K562 (cell line): ENCODE results near the gene ZFAND6. TPM values are rescaled to one million over a fixed set of nuclear protein-coding genes. Genes with fewer than 3 reads are reported as not detected.

Experiments
- ATAC-seq: fragments of 200-7000 bp; cut with Tn5 transposase; 3 replicates; pipeline ENCODE4 v1.9.1; 2020; ENCODE audit warnings: moderate library complexity
- BruUV-seq: library from RNA; stranded (reverse); fragments of 400-500 nt; replicated peaks from 2 replicates; lab custom pipeline; 2021; lab: Mats Ljungman, UMichigan
- CTCF ChIA-PET: fragments of 300-600 bp; formaldehyde crosslinking; extraction: SDS; loops from one replicate; lab custom pipeline; 2021; ENCODE audit warnings: low intra/inter-chr PET ratio; lab: Yijun Ruan, JAX
- POLR2A ChIA-PET: fragments of 300-600, 350-650 bp; sonication (Branson Sonifier 250); formaldehyde crosslinking; extraction: SDS; loops from one replicate; lab custom pipeline; 2021; ENCODE audit warnings: antibody characterized with exemption, inconsistent platforms; lab: Yijun Ruan, JAX
- DNase-seq, 4 experiments: peaks; one replicate each; pipeline versions ENCODE4 v3.0.0 to v3.0.0-alpha.2; 2011 to 2018; ENCODE audit warnings: low spot score in 3 of 4, mixed read lengths in 3 of 4; ENCODE audit errors: extremely low read depth in 1 of 4
- FAIRE-seq: peaks from 2 replicates; lab custom pipeline; 2011; peaks lifted over from hg19 to GRCh38; lab: Jason Lieb, UNC
- H2AFZ ChIP-seq: 2 replicates; pipeline ENCODE4 v1.6.0; 2011; ENCODE audit warnings: low read depth, low read length, control low read depth, inconsistent platforms
- H3K27ac ChIP-seq: fragments of 200-600 bp; 3 replicates; pipeline ENCODE4 v1.8.0; 2011; ENCODE audit warnings: low read depth, mild to moderate bottlenecking, control low read depth, inconsistent platforms, low read length, moderate library complexity, mixed read lengths; ENCODE audit errors: extremely low read depth
- H3K27me3 ChIP-seq, 2 experiments: fragments of 300-600 bp in 1 of 2; 2 replicates in 1 of 2; 3 replicates in 1 of 2; pipeline versions ENCODE4 v1.6.0 to v1.8.0; 2011; ENCODE audit warnings: inconsistent platforms in 2 of 2, low read length in 2 of 2, mild to moderate bottlenecking in 1 of 2, mixed read lengths in 1 of 2, moderate library complexity in 1 of 2; ENCODE audit not compliant: control insufficient read depth in 2 of 2, insufficient read depth in 2 of 2
- H3K36me3 ChIP-seq: fragments of 300-600 bp; 3 replicates; pipeline ENCODE4 v1.8.0; 2011; ENCODE audit warnings: mild to moderate bottlenecking, low read length, inconsistent platforms; ENCODE audit not compliant: control insufficient read depth, insufficient read depth
- H3K4me1 ChIP-seq, 2 experiments: fragments of 200-600 bp in 1 of 2; replicated peaks in 1 of 2; 2 replicates in 1 of 2; 3 replicates in 1 of 2; pipeline versions ENCODE4 v1.5.1 to v1.8.0; 2011; ENCODE audit warnings: inconsistent platforms in 2 of 2, low read length in 2 of 2, mild to moderate bottlenecking in 1 of 2, mixed read lengths in 1 of 2, moderate library complexity in 1 of 2; ENCODE audit not compliant: control insufficient read depth in 2 of 2, insufficient read depth in 2 of 2
- H3K4me2 ChIP-seq: 2 replicates; pipeline ENCODE4 v1.6.1; 2011; ENCODE audit warnings: low read length, control low read depth, inconsistent platforms, mixed read lengths; ENCODE audit not compliant: insufficient read depth
- H3K4me3 ChIP-seq: fragments of 200-600 bp; sonication (generic), shearing (Covaris generic); 2 replicates; pipeline ENCODE4 v1.5.1; 2016; ENCODE audit warnings: control low read depth, inconsistent platforms
- H3K79me2 ChIP-seq: fragments of 200-600 bp; 3 replicates; pipeline ENCODE4 v1.8.0; 2011; ENCODE audit warnings: low read length, inconsistent platforms; ENCODE audit not compliant: control insufficient read depth, insufficient read depth
- H3K9ac ChIP-seq, 2 experiments: 2 replicates each; pipeline versions ENCODE4 v1.6.0 to v1.6.1; 2011; ENCODE audit warnings: low read depth in 2 of 2, low read length in 2 of 2, control low read depth in 1 of 2, inconsistent platforms in 1 of 2, mild to moderate bottlenecking in 1 of 2, mixed read lengths in 1 of 2; ENCODE audit not compliant: insufficient read depth in 1 of 2
- H3K9me1 ChIP-seq: one replicate; pipeline ENCODE4 v1.6.0; 2011; ENCODE audit warnings: inconsistent platforms, mild to moderate bottlenecking, low read length, moderate library complexity; ENCODE audit not compliant: control insufficient read depth, insufficient read depth
- H3K9me3 ChIP-seq: replicated peaks from 2 replicates; pipeline ENCODE4 v1.5.1; 2011; ENCODE audit warnings: low read depth, low read length, inconsistent platforms; ENCODE audit not compliant: control insufficient read depth, insufficient read depth
- H4K20me1 ChIP-seq: replicated peaks from 2 replicates; pipeline ENCODE4 v1.6.1; 2011; ENCODE audit warnings: low read length, inconsistent platforms, mixed read lengths; ENCODE audit not compliant: control insufficient read depth, insufficient read depth
- CBFA2T3 ChIP-seq: fragments of 450-650 bp; IDR thresholded peaks from 2 replicates; pipeline ENCODE4 v1.6.1; 2017
- HES1 ChIP-seq: fragments of 450-650 bp; IDR thresholded peaks from 2 replicates; pipeline ENCODE4 v1.6.1; 2016; ENCODE audit warnings: low read depth, mild to moderate bottlenecking, moderate library complexity
- TGIF2 ChIP-seq: sonication (generic); formaldehyde crosslinking; IDR thresholded peaks from 2 replicates; pipeline ENCODE4 v1.8.1; 2022; ENCODE audit warnings: mild to moderate bottlenecking, missing genetic modification reagents, moderate library complexity
- XRCC5 ChIP-seq: fragments of 200-400 bp; formaldehyde crosslinking; IDR thresholded peaks from 2 replicates; pipeline ENCODE4 v1.6.1; 2017; ENCODE audit warnings: low read depth, mild to moderate bottlenecking, low read length
- ZFP1 ChIP-seq: fragments of 450-650 bp; formaldehyde crosslinking; IDR thresholded peaks from 2 replicates; pipeline ENCODE4 v1.4.0; 2020; ENCODE audit warnings: mild to moderate bottlenecking, mixed read lengths
- ZNF41 ChIP-seq: fragments of 250-450 bp; sonication (Bioruptor Pico); conservative IDR thresholded peaks from 2 replicates; pipeline ENCODE4 v1.4.0; 2020; ENCODE audit warnings: mild to moderate bottlenecking
- WGBS: fragments of 100-300 bp; shearing (Covaris generic); methylation state at CpG from one replicate; pipeline ENCODE4 v1.1.6; 2016; ENCODE audit warnings: low coverage, mixed read lengths; ENCODE audit not compliant: insufficient coverage; ENCODE audit errors: missing lambda C conversion rate; 5-methylcytosine and 5-hydroxymethylcytosine counted together
- in situ Hi-C: fragments of 300-500 bp; cut with MboI; formaldehyde crosslinking; loops from 4 replicates; pipeline ENCODE4 v1.15.0; 2018; ENCODE audit warnings: inconsistent platforms, mixed read lengths
- intact Hi-C: fragments of 100-400 bp; cut with micrococcal nuclease; formaldehyde crosslinking; loops from 2 replicates; pipeline ENCODE4 v1.14.2; 2022
- polyA plus RNA-seq, 8 experiments: library from polyadenylated mRNA; depleted of rRNA in 4 of 8; stranded (reverse) in 5 of 8; unstranded in 3 of 8; fragments of >200 nt; fragmentation: Nextera tagmentation in 2 of 8; fragmentation: Illumina TruSeq in 1 of 8; extraction: Ambion mirVana in 2 of 8; extraction: Trizol in 1 of 8; gene quantifications; 2 replicates each; pipeline versions ENCODE4 v1.2.1 to v1.2.3, GENCODE V29; 2011 to 2014; ENCODE audit warnings: inconsistent platforms in 1 of 8, missing spikeins in 1 of 8
- total RNA-seq, 7 experiments: library from RNA; depleted of rRNA in 6 of 7; stranded (reverse); fragments of >200 nt in 6 of 7; fragmentation: Illumina TruSeq in 2 of 7; extraction: Trizol in 2 of 7; gene quantifications; 2 replicates each; pipeline versions ENCODE4 v1.2.1 to v1.2.3, GENCODE V29; 2011 to 2021; ENCODE audit warnings: low replicate concordance in 1 of 7

The ZFAND6 gene
- total and polyA plus RNA-seq, 9 of the 15 experiments (the other 6 are each of a cell fraction or from before 2014, with no cell fraction given), result 53.9 to 206 (median 88.9) TPM

GRCh38 chr15:80058044-80058443 is 1.4 kb upstream of the ZFAND6 start:
- TF ChIP-seq TGIF2 (CRISPR knock-in tag) (no peak), ZFP1 (no peak), ZNF41 (CRISPR knock-in tag) (no peak), CBFA2T3 (no peak), HES1 (no peak), XRCC5 (no peak)
- Histone ChIP-seq H3K79me2 (peaks cover 32% of the 10 kb centered on the region), H3K27ac (no peak overlapping the region), H3K4me3 (no peak overlapping the region), H3K4me1 (peaks cover 14 to 16% of the 10 kb centered on the region in 2 experiments), H3K4me2 (no peak overlapping the region), H3K9ac (no peak overlapping the region), H2AFZ (peak overlapping the region; percentile 49; the same call in 1 of the 2 replicates), H3K9me3 (peaks cover 11% of the 10 kb centered on the region), H3K9me1 (no peaks in the 10 kb centered on the region), H4K20me1 (0 out of 2 replicates have a peak, but pooled peaks cover 5% of the 10 kb centered on the region), H3K36me3 (no peaks in the 10 kb centered on the region), H3K27me3 (no peaks in the 10 kb centered on the region)
- FAIRE-seq (no peak), ATAC-seq (no peak), DNase-seq (no peak)
- WGBS, result 74% methylated on average over 6 of the region's 6 CpGs
- ChIA-PET CTCF (no interaction called here), POLR2A (interaction anchor here (0.9 to 4.2 kb wide), 2 partner anchors 13 to 103 kb away, joined by 3 to 27 read pairs; no protein-coding TSS in a partner anchor)
- no TSS peak for BruUV-seq
- in situ Hi-C loops, result no loop called here
- intact Hi-C loops, result loop anchor here (10.0 kb wide), 1 partner anchor 163 kb away; the partner anchor contains the start of gene MTHFS
